Measurements from ENCODE around the gene SLC1A1.

The SLC1A1 gene

GRCh38 chr9:4581861-4582565 lies 91.7 kb downstream of the SLC1A1 start:
- H3K9ac ChIP-seq = no peak overlapping the region
- no peaks in the 10 kb centered on the region for H3K36me3 ChIP-seq (ENCODE audit: insufficient read depth)
- no peak for TF ChIP-seq CTCF (conservative IDR thresholded peaks at IDR 0.05; ENCODE audit: low read depth, low read length)
- H3K79me2 ChIP-seq (ENCODE audit: insufficient read depth, low read depth) = no peaks in the 10 kb centered on the region
- no peak overlapping the region for H3K27ac ChIP-seq
- no peak overlapping the region for H3K4me2 ChIP-seq
- H3K27me3 ChIP-seq (ENCODE audit: insufficient read depth, low read depth) = no peaks in the 10 kb centered on the region
- no peaks in the 10 kb centered on the region for H4K20me1 ChIP-seq (ENCODE audit: insufficient read depth)
- H3K4me1 ChIP-seq (ENCODE audit: low read depth, poor library complexity, severe bottlenecking) = no peaks in the 10 kb centered on the region
- H3K4me3 ChIP-seq (IDR thresholded peaks at IDR 0.05; ENCODE audit: insufficient read depth, low read depth, low read length) = no peak overlapping the region
- H2AFZ ChIP-seq (ENCODE audit: low read depth) = no peak overlapping the region

GRCh38 chr9:4583001-4583400 lies 92.7 kb downstream of the SLC1A1 start:
- no peaks in the 10 kb centered on the region for H3K79me2 ChIP-seq (ENCODE audit: insufficient read depth, low read depth)
- no peaks in the 10 kb centered on the region for H3K36me3 ChIP-seq (ENCODE audit: insufficient read depth)
- TF ChIP-seq CTCF (conservative IDR thresholded peaks at IDR 0.05; ENCODE audit: low read depth, low read length) = no peak
- H2AFZ ChIP-seq (ENCODE audit: low read depth) = no peak overlapping the region
- H4K20me1 ChIP-seq (ENCODE audit: insufficient read depth) = no peaks in the 10 kb centered on the region
- H3K4me3 ChIP-seq (IDR thresholded peaks at IDR 0.05; ENCODE audit: insufficient read depth, low read depth, low read length) = no peak overlapping the region
- H3K27me3 ChIP-seq (ENCODE audit: insufficient read depth, low read depth) = no peaks in the 10 kb centered on the region
- H3K27ac ChIP-seq = no peak overlapping the region
- H3K9ac ChIP-seq = no peak overlapping the region
- no peak overlapping the region for H3K4me2 ChIP-seq
- no peaks in the 10 kb centered on the region for H3K4me1 ChIP-seq (ENCODE audit: low read depth, poor library complexity, severe bottlenecking)

GRCh38 chr9:4584636-4585035 lies 94.4 kb downstream of the SLC1A1 start:
- no peak overlapping the region for H3K27ac ChIP-seq
- TF ChIP-seq CTCF (conservative IDR thresholded peaks at IDR 0.05; ENCODE audit: low read depth, low read length) = no peak
- H2AFZ ChIP-seq (ENCODE audit: low read depth) = no peak overlapping the region
- H3K4me3 ChIP-seq (IDR thresholded peaks at IDR 0.05; ENCODE audit: insufficient read depth, low read depth, low read length) = no peak overlapping the region
- no peaks in the 10 kb centered on the region for H3K79me2 ChIP-seq (ENCODE audit: insufficient read depth, low read depth)
- no peaks in the 10 kb centered on the region for H3K36me3 ChIP-seq (ENCODE audit: insufficient read depth)
- no peak overlapping the region for H3K9ac ChIP-seq
- H4K20me1 ChIP-seq (ENCODE audit: insufficient read depth) = no peaks in the 10 kb centered on the region
- no peak overlapping the region for H3K4me2 ChIP-seq
- no peaks in the 10 kb centered on the region for H3K4me1 ChIP-seq (ENCODE audit: low read depth, poor library complexity, severe bottlenecking)
- H3K27me3 ChIP-seq (ENCODE audit: insufficient read depth, low read depth) = no peaks in the 10 kb centered on the region

- H3K4me3 ChIP-seq (IDR thresholded peaks at IDR 0.05; ENCODE audit: insufficient read depth, low read depth, low read length) = no peak overlapping the region
- H4K20me1 ChIP-seq (ENCODE audit: insufficient read depth) = no peaks in the 10 kb centered on the region
- no peaks in the 10 kb centered on the region for H3K4me1 ChIP-seq (ENCODE audit: low read depth, poor library complexity, severe bottlenecking)
- no peak overlapping the region for H2AFZ ChIP-seq (ENCODE audit: low read depth)
- no peak overlapping the region for H3K9ac ChIP-seq
- H3K36me3 ChIP-seq (ENCODE audit: insufficient read depth) = no peaks in the 10 kb centered on the region
- no peak overlapping the region for H3K4me2 ChIP-seq
- no peak overlapping the region for H3K27ac ChIP-seq
- H3K79me2 ChIP-seq (ENCODE audit: insufficient read depth, low read depth) = no peaks in the 10 kb centered on the region
- H3K27me3 ChIP-seq (ENCODE audit: insufficient read depth, low read depth) = no peaks in the 10 kb centered on the region
- TF ChIP-seq CTCF (conservative IDR thresholded peaks at IDR 0.05; ENCODE audit: low read depth, low read length) = no peak
Measured at GRCh38 chr9:4585135-4585534, 94.9 kb downstream of the SLC1A1 start.

Data from KMS-11 (cell line).